Kidney epithelial cell (primary cell): Measurements from ENCODE around the gene PLXNB3. TPM values are rescaled to one million over a fixed set of nuclear protein-coding genes. Genes with fewer than 3 reads are reported as not detected.
"Not testable (repeated sequence)": the region's sequence is repeated elsewhere in the genome, so short reads cannot be mapped to it uniquely, and the experiment has no call there.

ENCODE experiments used
- DNase-seq: peaks from one replicate; pipeline ENCODE4 v3.0.0-alpha.2; 2010; ENCODE audit warnings: low read depth
- H3K27me3 ChIP-seq: 2 replicates; pipeline ENCODE4 v1.6.0; 2011; ENCODE audit warnings: low read length; ENCODE audit not compliant: control insufficient read depth, insufficient read depth
- H3K36me3 ChIP-seq: 2 replicates; pipeline ENCODE4 v1.5.1; 2011; ENCODE audit warnings: low read length; ENCODE audit not compliant: control insufficient read depth, insufficient read depth
- H3K4me3 ChIP-seq: 2 replicates; pipeline ENCODE4 v1.5.1; 2011; ENCODE audit warnings: low read depth, mild to moderate bottlenecking, control low read depth, low read length
- CTCF ChIP-seq: IDR thresholded peaks from 2 replicates; pipeline ENCODE4 v1.5.1; 2011; ENCODE audit warnings: mild to moderate bottlenecking, moderate library complexity, low read length, control low read depth, inconsistent platforms; ENCODE audit not compliant: insufficient read depth, poor library complexity, severe bottlenecking
- total RNA-seq: library from RNA; depleted of rRNA; stranded (reverse); fragments of >200 nt; gene quantifications from 2 replicates; pipeline ENCODE4 v1.2.3, GENCODE V29; 2015

PLXNB3 gene
- total RNA-seq, 1 donor from 2014 or later, result 3.6 TPM

GRCh38 chrX:153740631-153741222 lies 23.3 kb upstream of the PLXNB3 start:
- TF ChIP-seq CTCF, result no peak
- Histone ChIP-seq H3K27me3 (peaks cover 2% of the 10 kb centered on the region), H3K36me3 (no peaks in the 10 kb centered on the region), H3K4me3 (no peak overlapping the region)
- no peak for DNase-seq

GRCh38 chrX:153741446-153741845 lies 22.6 kb upstream of the PLXNB3 start:
- no peak overlapping the region for H3K4me3 ChIP-seq
- H3K27me3 ChIP-seq, result peaks cover 2% of the 10 kb centered on the region
- H3K36me3 ChIP-seq, result no peaks in the 10 kb centered on the region
- no peak for TF ChIP-seq CTCF
- DNase-seq, result no peak

DNA sequence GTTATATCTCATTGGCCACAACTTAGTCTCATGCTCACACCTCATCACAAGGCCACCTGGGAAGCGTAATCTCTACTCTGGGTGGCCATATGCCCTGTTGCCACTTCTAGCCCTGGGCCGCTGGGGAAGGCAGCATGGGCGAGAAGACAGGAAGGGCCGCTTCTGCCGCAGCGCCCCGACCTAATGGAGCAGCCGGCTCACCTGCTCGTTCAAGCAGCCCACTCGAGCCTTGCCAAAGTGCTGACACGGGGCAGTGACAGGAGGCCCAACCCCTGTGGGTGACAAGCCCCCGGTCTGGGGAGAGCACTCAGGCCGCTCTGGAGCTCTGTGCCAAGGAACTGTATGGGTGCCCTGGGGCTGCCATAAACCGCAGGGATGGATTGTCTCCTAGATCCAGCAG lies 21.9 kb upstream of the PLXNB3 start:
- H3K36me3 ChIP-seq, H3K4me3 ChIP-seq, DNase-seq, H3K27me3 ChIP-seq: not testable (repeated sequence)

- not testable (repeated sequence) for H3K27me3 ChIP-seq, H3K36me3 ChIP-seq, H3K4me3 ChIP-seq, DNase-seq
These were observed 21.1 kb upstream of the PLXNB3 start for GRCh38 chrX:153742796-153743467.

DNA sequence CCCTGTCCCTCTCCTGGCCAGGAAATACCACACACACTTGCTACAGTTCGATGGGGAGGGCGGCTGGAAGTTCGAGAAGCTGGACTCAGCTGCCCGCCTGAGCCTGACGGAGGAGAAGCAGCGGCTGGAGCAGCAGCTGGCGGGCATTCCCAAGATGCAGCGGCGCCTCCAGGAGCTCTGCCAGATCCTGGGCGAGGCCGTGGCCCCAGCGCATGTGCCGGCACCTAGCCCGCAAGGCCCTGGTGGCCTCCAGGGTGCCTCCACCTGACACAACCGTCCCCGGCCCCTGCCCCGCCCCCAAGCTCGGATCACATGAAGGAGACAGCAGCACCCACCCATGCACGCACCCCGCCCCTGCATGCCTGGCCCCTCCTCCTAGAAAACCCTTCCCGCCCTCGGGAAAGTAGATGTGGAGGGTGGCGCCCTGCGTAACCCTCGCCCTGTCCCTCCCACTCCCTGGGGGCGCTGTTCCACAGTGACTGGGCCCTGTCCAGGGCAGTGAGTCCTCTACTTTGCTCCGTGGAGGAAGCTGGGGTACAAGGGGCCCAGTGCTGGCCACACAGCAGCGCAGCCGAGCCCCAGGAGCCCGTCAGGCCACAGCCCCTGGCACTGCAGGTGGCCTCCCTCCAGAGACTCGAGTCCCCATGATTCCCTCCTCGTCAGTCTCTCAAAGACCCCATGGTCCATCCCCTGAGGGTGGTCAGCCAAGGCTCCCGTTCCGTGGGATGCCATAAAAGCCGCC lies 20.4 kb upstream of the PLXNB3 start:
- H3K27me3 ChIP-seq, H3K4me3 ChIP-seq, DNase-seq, H3K36me3 ChIP-seq: not testable (repeated sequence)

- no peak for DNase-seq
- H3K4me3 ChIP-seq, result no peak overlapping the region
- peak; percentile 28 for TF ChIP-seq CTCF
- H3K27me3 ChIP-seq, result peaks cover 2% of the 10 kb centered on the region
- no peaks in the 10 kb centered on the region for H3K36me3 ChIP-seq
These were observed 19.6 kb upstream of the PLXNB3 start for GRCh38 chrX:153744210-153745066.

DNA sequence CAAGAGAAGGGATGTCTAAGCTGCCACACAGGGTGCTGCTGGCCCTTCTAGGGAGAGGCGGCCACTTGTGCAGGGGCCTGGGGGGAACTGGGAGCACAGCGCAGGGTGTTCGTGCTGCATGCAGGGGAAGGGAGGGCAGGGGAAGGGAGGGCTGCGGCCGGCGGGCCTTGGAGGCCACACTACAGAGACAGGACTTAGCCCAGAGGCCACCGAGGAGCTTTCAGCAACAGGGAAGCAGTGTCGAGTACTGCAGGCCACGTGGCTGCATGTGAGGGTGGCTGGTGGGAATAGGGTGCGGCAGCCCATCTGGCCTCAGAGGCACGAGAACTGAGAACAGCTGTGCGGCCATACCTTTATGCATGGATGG lies 19.0 kb upstream of the PLXNB3 start:
- not testable (repeated sequence) for DNase-seq, H3K4me3 ChIP-seq, H3K36me3 ChIP-seq, H3K27me3 ChIP-seq
